ENCODE data around the gene GPR141. TPM values are rescaled to one million over a fixed set of nuclear protein-coding genes. Genes with fewer than 3 reads are reported as not detected.

Gene GPR141
- total RNA-seq, 1 experiment from 2014 or later, result not detected

GRCh38 chr7:37718585-37718984, 35.0 kb downstream of the GPR141 start:
- no peaks in the 10 kb centered on the region for H3K36me3 ChIP-seq (ENCODE audit: low read depth, low read length)
- BruUV-seq (replicated peaks), result no TSS peak
- H3K79me2 ChIP-seq (ENCODE audit: low read length), result no peaks in the 10 kb centered on the region
- H3K27me3 ChIP-seq (ENCODE audit: low read length), result no peaks in the 10 kb centered on the region
- H3F3A ChIP-seq (ENCODE audit: low read length, unreplicated experiment), result no peaks in the 10 kb centered on the region
- CTCF ChIA-PET, result no interaction called here
- no peaks in the 10 kb centered on the region for H4K20me1 ChIP-seq (ENCODE audit: low read length)
- no peak overlapping the region for H3K4me3 ChIP-seq (ENCODE audit: low read length)
- intact Hi-C loops (cut with micrococcal nuclease), result no loop called here
- no peak overlapping the region for H3K27ac ChIP-seq (ENCODE audit: low read length)
- H3K4me1 ChIP-seq (ENCODE audit: insufficient read depth, low read length), result no peaks in the 10 kb centered on the region
- POLR2A ChIA-PET (ENCODE audit: unreplicated experiment), result no interaction called here
- TF ChIP-seq CTCF (conservative IDR thresholded peaks at IDR 0.05; ENCODE audit: low read depth, low read length), result no peak
- TF ChIP-seq EZH2 (IDR thresholded peaks at IDR 0.05; ENCODE audit: low read length, unreplicated experiment), result no peak
- no peak for TF ChIP-seq EZH2phosphoT487 (IDR thresholded peaks at IDR 0.05; ENCODE audit: borderline replicate concordance, low read length)
- ATAC-seq (no peak), DNase-seq (no peak)
- H2AFZ ChIP-seq (ENCODE audit: low read length), result no peak overlapping the region
- no peaks in the 10 kb centered on the region for H3K9me3 ChIP-seq (ENCODE audit: low read length)
- H3K4me2 ChIP-seq (ENCODE audit: low read length), result no peak overlapping the region
- no peaks in the 10 kb centered on the region for H3K9me2 ChIP-seq (replicated peaks; ENCODE audit: low read length)
- no peak overlapping the region for H3K9ac ChIP-seq (ENCODE audit: low read length)

DNA sequence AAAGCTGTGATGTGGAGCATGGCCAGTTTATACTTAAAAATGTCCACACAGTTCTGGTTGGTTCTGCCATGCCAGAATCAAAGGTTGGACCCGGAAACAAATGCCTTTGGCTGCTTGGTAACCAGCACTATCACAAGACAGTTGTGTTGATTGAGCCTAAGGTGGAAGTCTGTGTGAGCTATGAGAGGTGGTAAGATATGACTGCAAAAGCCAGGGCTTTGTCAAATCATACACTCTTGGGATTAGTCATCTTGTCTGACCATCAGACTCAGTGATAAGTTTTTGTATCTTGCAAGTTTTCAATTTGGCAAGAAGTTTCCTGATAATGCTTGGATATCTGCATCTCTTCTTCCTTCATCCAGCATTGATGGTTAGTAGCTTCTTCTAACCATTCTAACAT, 35.5 kb downstream of the GPR141 start:
- Histone ChIP-seq H2AFZ (ENCODE audit: low read length) (no peak overlapping the region), H3K9ac (ENCODE audit: low read length) (no peak overlapping the region), H4K20me1 (ENCODE audit: low read length) (no peaks in the 10 kb centered on the region), H3K79me2 (ENCODE audit: low read length) (no peaks in the 10 kb centered on the region), H3K4me2 (ENCODE audit: low read length) (no peak overlapping the region), H3K27me3 (ENCODE audit: low read length) (no peaks in the 10 kb centered on the region), H3K4me1 (ENCODE audit: insufficient read depth, low read length) (no peaks in the 10 kb centered on the region), H3K9me2 (replicated peaks; ENCODE audit: low read length) (no peaks in the 10 kb centered on the region), H3K27ac (ENCODE audit: low read length) (no peak overlapping the region), H3F3A (ENCODE audit: low read length, unreplicated experiment) (no peaks in the 10 kb centered on the region), H3K4me3 (ENCODE audit: low read length) (no peak overlapping the region), H3K9me3 (ENCODE audit: low read length) (no peaks in the 10 kb centered on the region), H3K36me3 (ENCODE audit: low read depth, low read length) (no peaks in the 10 kb centered on the region)
- BruUV-seq (replicated peaks), result no TSS peak
- intact Hi-C loops (cut with micrococcal nuclease), result no loop called here
- TF ChIP-seq CTCF (conservative IDR thresholded peaks at IDR 0.05; ENCODE audit: low read depth, low read length) (no peak), EZH2 (IDR thresholded peaks at IDR 0.05; ENCODE audit: low read length, unreplicated experiment) (no peak), EZH2phosphoT487 (IDR thresholded peaks at IDR 0.05; ENCODE audit: borderline replicate concordance, low read length) (no peak)
- CTCF ChIA-PET, result no interaction called here
- ATAC-seq, result no peak
- POLR2A ChIA-PET (ENCODE audit: unreplicated experiment), result no interaction called here
- no peak for DNase-seq

- DNase-seq (no peak), ATAC-seq (no peak)
- Histone ChIP-seq H3K4me1 (ENCODE audit: insufficient read depth, low read length) (no peaks in the 10 kb centered on the region), H3K27me3 (ENCODE audit: low read length) (no peaks in the 10 kb centered on the region), H3K9me2 (replicated peaks; ENCODE audit: low read length) (no peaks in the 10 kb centered on the region), H4K20me1 (ENCODE audit: low read length) (no peaks in the 10 kb centered on the region), H3K4me2 (ENCODE audit: low read length) (no peak overlapping the region), H3K4me3 (ENCODE audit: low read length) (no peak overlapping the region), H3K79me2 (ENCODE audit: low read length) (no peaks in the 10 kb centered on the region), H3K9me3 (ENCODE audit: low read length) (no peaks in the 10 kb centered on the region), H3K36me3 (ENCODE audit: low read depth, low read length) (no peaks in the 10 kb centered on the region), H3K27ac (ENCODE audit: low read length) (no peak overlapping the region), H3K9ac (ENCODE audit: low read length) (no peak overlapping the region), H2AFZ (ENCODE audit: low read length) (no peak overlapping the region), H3F3A (ENCODE audit: low read length, unreplicated experiment) (no peaks in the 10 kb centered on the region)
- no TSS peak for BruUV-seq (replicated peaks)
- ChIA-PET CTCF (no interaction called here), POLR2A (ENCODE audit: unreplicated experiment) (no interaction called here)
- no peak for TF ChIP-seq EZH2 (IDR thresholded peaks at IDR 0.05; ENCODE audit: low read length, unreplicated experiment)
- TF ChIP-seq CTCF (conservative IDR thresholded peaks at IDR 0.05; ENCODE audit: low read depth, low read length), result no peak
- TF ChIP-seq EZH2phosphoT487 (IDR thresholded peaks at IDR 0.05; ENCODE audit: borderline replicate concordance, low read length), result no peak
- intact Hi-C loops (cut with micrococcal nuclease), result no loop called here
Measured at GRCh38 chr7:37724732-37725131, 41.2 kb downstream of the GPR141 start.
